WERI-Rb-1 (cell line): ENCODE results near the gene BIRC5.

Experiments
- DNase-seq: peaks from one replicate; pipeline ENCODE4 v3.0.0-alpha.2; 2020
- H3K27ac ChIP-seq: fragments of 250-450 bp; sonication (Bioruptor Pico); 2 replicates; pipeline ENCODE4 v1.5.1; 2020; ENCODE audit warnings: mild to moderate bottlenecking, moderate library complexity
- H3K27me3 ChIP-seq: fragments of 250-450 bp; sonication (Bioruptor Pico); 2 replicates; pipeline ENCODE4 v1.5.1; 2021; ENCODE audit warnings: mild to moderate bottlenecking, low read depth, moderate library complexity; ENCODE audit not compliant: insufficient read depth, severe bottlenecking
- H3K36me3 ChIP-seq: fragments of 250-450 bp; sonication (Bioruptor Pico); 2 replicates; pipeline ENCODE4 v1.5.1; 2020; ENCODE audit warnings: mild to moderate bottlenecking, moderate library complexity
- H3K4me3 ChIP-seq: 2 replicates; pipeline ENCODE4 v1.5.1; 2011; ENCODE audit warnings: low read depth, mild to moderate bottlenecking, control low read depth, low read length
- H3K9me3 ChIP-seq: fragments of 250-450 bp; sonication (Bioruptor Pico); 2 replicates; pipeline ENCODE4 v1.5.1; 2021; ENCODE audit warnings: mild to moderate bottlenecking, moderate library complexity; ENCODE audit not compliant: severe bottlenecking
- TF ChIP-seq, protein P1 (sequence below): IDR thresholded peaks from 2 replicates; pipeline ENCODE4 v1.5.1; 2011; ENCODE audit warnings: low read depth, mild to moderate bottlenecking, control low read depth, inconsistent platforms, low read length

Gene BIRC5

DNA sequence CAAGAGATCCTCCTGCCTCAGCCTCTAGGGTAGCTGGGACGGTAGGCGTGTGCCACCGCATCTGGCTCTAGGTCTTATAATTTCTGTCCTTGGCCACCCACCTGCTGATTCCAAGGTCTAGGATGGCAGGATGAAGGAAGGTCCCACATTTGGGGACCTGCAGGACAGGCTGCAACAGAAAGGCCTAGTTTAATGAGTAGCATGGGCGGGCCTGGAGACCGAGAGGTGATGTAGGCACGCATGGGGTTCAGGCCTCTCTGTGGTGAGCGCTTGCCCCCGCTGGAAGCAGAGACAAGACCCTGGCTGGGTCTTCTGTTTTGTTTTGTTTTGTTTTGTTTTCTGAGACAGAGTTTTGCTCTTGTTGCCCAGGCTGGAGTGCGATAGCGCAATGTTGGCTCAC, 51.1 kb downstream of the BIRC5 start:
- DNase-seq = no peak
- Histone ChIP-seq H3K36me3 (no peaks in the 10 kb centered on the region), H3K27ac (peak overlapping the region; percentile 1; the same call in 1 of the 2 replicates), H3K9me3 (no peaks in the 10 kb centered on the region), H3K4me3 (no peak overlapping the region), H3K27me3 (no peaks in the 10 kb centered on the region)
- TF ChIP-seq, protein P1, sequence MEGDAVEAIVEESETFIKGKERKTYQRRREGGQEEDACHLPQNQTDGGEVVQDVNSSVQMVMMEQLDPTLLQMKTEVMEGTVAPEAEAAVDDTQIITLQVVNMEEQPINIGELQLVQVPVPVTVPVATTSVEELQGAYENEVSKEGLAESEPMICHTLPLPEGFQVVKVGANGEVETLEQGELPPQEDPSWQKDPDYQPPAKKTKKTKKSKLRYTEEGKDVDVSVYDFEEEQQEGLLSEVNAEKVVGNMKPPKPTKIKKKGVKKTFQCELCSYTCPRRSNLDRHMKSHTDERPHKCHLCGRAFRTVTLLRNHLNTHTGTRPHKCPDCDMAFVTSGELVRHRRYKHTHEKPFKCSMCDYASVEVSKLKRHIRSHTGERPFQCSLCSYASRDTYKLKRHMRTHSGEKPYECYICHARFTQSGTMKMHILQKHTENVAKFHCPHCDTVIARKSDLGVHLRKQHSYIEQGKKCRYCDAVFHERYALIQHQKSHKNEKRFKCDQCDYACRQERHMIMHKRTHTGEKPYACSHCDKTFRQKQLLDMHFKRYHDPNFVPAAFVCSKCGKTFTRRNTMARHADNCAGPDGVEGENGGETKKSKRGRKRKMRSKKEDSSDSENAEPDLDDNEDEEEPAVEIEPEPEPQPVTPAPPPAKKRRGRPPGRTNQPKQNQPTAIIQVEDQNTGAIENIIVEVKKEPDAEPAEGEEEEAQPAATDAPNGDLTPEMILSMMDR = no peak

DNA sequence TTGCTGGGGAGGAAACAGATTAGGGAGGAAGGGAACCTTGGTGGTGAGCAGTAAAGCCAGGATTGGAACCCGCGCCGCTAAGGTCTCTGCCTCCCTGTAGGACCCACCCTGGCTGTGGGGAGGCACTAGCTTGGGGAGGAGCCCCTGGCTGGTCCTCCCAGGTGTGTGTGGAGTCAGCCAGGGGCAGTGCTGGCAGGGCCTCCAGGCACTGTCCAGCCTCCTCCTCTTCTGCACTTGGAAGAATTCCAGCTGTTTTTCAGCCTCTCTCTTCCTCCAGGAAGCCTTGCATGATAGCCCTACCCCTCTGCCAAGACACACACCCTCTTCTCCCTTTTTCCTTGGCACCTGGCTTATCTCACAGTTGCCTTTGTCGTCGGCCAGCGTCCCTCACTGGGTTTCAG, 52.2 kb downstream of the BIRC5 start:
- TF ChIP-seq, protein P1 = no peak
- H3K27ac ChIP-seq = no peak overlapping the region
- no peak for DNase-seq

DNA sequence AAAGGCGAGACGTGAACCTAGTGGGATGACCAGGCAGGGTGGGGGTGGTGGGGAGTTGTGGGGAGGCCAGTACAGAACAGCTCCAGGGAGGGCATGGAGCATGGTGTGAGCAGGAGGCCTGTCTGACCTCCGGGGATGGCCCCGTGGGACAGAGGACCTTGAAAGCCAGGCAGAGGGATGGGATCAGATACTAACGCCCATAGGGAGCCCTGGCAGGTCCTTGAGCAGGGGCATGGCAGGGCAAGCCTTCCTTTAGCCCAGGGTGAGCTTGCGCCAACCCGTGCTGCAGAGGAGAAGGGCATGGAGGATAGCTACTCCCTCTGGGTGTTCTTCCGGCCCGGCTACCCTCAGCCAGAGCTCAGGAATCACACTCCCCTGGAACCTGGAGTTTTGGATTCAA, 52.7 kb downstream of the BIRC5 start:
- Histone ChIP-seq H3K9me3 (peaks cover 3% of the 10 kb centered on the region), H3K36me3 (no peaks in the 10 kb centered on the region), H3K27ac (no peak overlapping the region), H3K27me3 (no peaks in the 10 kb centered on the region), H3K4me3 (no peak overlapping the region)
- no peak for DNase-seq
- TF ChIP-seq, protein P1 = no peak

More for the DNA sequence above, 52.2 kb downstream of the BIRC5 start:
- H3K36me3 ChIP-seq = no peaks in the 10 kb centered on the region
- H3K27me3 ChIP-seq = no peaks in the 10 kb centered on the region
- no peak overlapping the region for H3K4me3 ChIP-seq
- peaks cover 2% of the 10 kb centered on the region for H3K9me3 ChIP-seq

DNA sequence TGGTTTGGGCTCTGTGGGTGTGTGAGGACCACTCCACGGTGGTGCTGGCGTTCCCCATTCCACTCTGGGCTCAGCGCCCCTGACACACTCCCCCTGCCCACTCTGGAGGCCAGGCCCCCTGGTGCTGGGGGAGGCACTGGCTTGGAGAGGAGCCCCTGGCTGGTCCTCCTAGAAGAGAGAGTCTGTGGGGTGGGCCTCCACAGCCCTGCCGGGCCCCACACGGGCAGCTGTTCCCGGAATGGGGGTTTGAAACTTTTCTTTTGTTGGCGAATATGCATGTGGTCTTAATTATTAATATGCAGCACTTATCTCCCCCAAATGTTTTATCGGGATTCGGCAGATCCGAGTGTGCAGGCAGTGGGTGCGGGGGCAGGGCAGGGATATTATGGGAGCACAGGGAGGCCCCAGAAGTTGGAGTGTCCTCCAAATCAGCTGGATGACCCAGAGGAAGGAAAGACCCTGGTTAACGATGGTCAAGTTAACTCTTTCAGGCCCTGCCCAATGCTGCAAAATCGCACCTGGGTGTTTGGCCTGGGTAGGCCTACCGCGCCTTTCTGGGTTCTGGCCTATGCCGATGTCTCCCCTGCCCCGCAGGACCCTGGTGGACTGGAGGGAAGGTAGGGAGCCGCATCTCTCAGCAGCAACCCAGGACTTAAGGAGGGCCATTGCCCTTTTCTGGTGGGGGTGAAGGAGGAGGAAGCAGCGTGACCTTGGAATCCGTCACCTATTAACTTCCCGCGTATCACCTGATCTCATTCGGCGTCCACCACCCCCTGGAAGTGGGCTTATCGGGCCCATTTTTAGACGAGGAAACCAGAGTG, 53.4 kb downstream of the BIRC5 start:
- Histone ChIP-seq H3K27ac (no peak overlapping the region), H3K36me3 (no peaks in the 10 kb centered on the region), H3K27me3 (no peaks in the 10 kb centered on the region), H3K4me3 (no peak overlapping the region), H3K9me3 (peaks cover 3% of the 10 kb centered on the region)
- no peak for DNase-seq
- TF ChIP-seq, protein P1 = no peak

DNA sequence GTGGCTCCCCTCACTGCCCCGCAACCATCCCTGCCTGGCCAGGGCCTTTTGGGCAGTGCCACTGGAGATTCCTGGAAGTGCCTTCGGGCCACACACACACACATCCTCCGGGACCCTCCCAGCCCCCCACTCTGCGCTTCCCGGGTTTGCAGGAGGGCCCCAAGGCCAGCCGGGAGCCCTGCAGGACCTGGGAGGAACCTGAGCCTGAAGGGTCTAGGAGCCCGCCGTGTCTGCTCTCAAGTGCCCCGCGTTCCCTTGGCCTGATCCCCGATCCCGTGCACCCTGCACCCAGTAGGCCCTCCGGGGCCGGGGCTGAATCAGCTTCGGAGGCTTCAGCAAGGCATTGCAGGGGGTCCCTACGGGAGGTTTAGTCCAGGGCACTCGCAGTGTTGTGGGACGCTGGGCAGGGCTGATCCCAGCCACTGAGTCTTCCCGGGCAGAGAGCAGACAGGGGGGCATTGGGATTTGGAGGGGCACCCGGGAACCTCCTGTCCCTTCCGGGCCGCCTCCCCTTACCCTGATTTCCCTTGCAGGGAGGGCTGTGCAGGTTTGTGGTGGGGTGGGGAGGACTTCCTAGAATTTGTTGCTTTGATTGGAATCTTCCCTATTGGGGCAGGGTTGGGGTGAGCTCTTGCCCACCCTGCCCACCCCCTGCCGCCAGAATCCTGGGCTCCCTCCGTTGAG, 54.3 kb downstream of the BIRC5 start:
- DNase-seq = no peak
- H3K4me3 ChIP-seq = no peak overlapping the region
- H3K36me3 ChIP-seq = no peaks in the 10 kb centered on the region
- H3K27ac ChIP-seq = no peak overlapping the region
- TF ChIP-seq, protein P1 = no peak
- H3K27me3 ChIP-seq = no peaks in the 10 kb centered on the region
- H3K9me3 ChIP-seq = peaks cover 3% of the 10 kb centered on the region
